BE2C (cell line): ENCODE results near the gene TAF12.

ENCODE experiments used
- DNase-seq: peaks from one replicate; pipeline ENCODE4 v3.0.0-alpha.2; 2020
- H3K27me3 ChIP-seq: fragments of 250-450 bp; sonication (Bioruptor Pico); 2 replicates; pipeline ENCODE4 v1.5.1; 2020; ENCODE audit warnings: mild to moderate bottlenecking
- H3K36me3 ChIP-seq: fragments of 250-450 bp; sonication (Bioruptor Pico); 2 replicates; pipeline ENCODE4 v1.5.1; 2020; ENCODE audit warnings: mild to moderate bottlenecking
- H3K4me1 ChIP-seq: fragments of 250-450 bp; sonication (Bioruptor Pico); 2 replicates; pipeline ENCODE4 v1.5.1; 2020
- H3K4me3 ChIP-seq: 2 replicates; pipeline ENCODE4 v1.5.1; 2011; ENCODE audit warnings: low read depth, low read length
- H3K9me3 ChIP-seq: fragments of 250-450 bp; sonication (Bioruptor Pico); 2 replicates; pipeline ENCODE4 v1.5.1; 2020
- TF ChIP-seq, protein P1 (sequence below): IDR thresholded peaks from 2 replicates; pipeline ENCODE4 v1.5.1; 2012; ENCODE audit warnings: mild to moderate bottlenecking, low read depth, low read length

TAF12 gene

DNA sequence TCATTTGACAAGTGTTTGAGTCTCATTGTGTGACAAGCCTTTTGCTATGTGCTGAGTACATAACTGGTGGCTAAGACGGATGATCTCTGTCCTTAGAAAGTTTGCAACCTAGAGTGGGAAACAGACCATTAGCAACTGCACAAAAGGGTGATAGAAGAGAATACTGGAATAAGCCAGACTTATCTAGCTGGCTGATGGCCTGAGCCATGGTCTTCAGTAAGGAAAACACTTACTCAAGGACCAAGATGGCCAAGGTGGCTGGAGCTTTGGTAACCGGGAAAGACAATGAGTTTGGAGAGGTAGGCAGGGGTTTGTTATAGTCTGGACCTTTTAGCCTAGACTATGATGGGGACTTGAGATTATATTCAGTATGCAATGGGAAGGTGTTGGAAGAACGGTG is 1.6 kb upstream of the TAF12 start:
- Histone ChIP-seq H3K4me1 (0 out of 2 replicates have a peak, but pooled peaks cover 4% of the 10 kb centered on the region), H3K9me3 (no peaks in the 10 kb centered on the region), H3K36me3 (no peaks in the 10 kb centered on the region; the same call in 1 of the 2 replicates), H3K4me3 (no peak overlapping the region), H3K27me3 (no peaks in the 10 kb centered on the region)
- TF ChIP-seq, protein P1, sequence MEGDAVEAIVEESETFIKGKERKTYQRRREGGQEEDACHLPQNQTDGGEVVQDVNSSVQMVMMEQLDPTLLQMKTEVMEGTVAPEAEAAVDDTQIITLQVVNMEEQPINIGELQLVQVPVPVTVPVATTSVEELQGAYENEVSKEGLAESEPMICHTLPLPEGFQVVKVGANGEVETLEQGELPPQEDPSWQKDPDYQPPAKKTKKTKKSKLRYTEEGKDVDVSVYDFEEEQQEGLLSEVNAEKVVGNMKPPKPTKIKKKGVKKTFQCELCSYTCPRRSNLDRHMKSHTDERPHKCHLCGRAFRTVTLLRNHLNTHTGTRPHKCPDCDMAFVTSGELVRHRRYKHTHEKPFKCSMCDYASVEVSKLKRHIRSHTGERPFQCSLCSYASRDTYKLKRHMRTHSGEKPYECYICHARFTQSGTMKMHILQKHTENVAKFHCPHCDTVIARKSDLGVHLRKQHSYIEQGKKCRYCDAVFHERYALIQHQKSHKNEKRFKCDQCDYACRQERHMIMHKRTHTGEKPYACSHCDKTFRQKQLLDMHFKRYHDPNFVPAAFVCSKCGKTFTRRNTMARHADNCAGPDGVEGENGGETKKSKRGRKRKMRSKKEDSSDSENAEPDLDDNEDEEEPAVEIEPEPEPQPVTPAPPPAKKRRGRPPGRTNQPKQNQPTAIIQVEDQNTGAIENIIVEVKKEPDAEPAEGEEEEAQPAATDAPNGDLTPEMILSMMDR: no peak
- DNase-seq: no peak

DNA sequence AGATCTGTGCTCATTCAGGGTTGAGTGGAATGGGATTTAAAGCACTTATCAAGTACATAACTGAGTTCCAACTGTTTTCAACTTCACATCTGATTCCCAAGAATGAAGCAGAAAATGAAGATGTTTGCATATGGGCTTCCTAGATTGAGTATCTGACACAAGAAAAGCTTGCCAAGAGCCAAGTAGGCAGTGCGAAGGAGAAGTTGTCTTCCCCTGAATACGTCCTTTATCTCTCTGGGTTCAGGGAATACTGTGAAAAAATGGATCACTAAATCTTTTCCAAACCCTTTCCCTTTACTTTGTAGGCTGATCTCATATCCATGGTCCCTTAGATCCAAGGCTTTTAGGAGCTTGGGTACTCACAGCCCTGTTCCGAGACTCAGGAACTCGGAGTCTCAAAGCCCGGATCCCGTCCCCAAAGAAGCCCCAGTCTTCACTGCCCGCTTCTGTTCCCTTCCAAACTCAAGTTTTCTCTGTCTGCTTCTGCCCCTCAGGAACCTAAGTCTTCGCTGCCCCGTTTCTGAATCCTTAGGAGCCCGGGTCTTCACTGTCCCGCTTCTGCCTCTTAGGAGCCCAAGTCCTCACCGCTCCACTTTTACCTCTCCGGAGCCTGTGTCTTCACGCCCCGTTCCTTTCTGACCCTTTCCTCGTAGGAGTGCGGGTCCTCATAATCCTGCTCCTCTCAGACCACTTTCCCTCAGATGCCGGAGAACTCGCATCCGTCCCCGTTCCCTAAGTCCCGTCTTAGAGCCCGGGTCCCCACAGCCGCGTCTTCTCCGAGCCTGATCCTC is 616 bp downstream of the TAF12 start:
- DNase-seq: no peak
- Histone ChIP-seq H3K4me3 (peak overlapping the region; percentile 88), H3K4me1 (no peaks in the 10 kb centered on the region), H3K9me3 (no peaks in the 10 kb centered on the region), H3K36me3 (no peaks in the 10 kb centered on the region; the same call in 1 of the 2 replicates), H3K27me3 (no peaks in the 10 kb centered on the region)
- TF ChIP-seq, protein P1: no peak

DNA sequence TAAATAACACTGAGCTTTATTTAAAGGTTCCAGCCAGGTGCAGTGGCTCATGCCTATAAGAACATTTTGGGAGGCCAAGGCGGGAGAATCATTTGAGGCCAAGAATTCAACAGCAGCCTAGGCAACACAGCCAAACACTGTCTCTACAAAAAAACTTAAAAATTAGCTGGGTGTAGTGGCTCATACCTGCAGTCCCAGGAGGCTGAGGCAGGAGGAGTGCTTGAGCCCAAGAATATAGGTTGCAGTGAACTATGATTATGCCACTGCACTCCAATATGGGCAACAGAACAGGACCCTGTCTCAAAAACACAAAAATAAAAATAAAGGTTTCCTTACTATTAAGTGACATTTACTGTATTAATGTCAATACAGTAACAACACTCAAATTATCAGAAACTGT is 2.1 kb downstream of the TAF12 start:
- DNase-seq: no peak
- Histone ChIP-seq H3K9me3 (no peaks in the 10 kb centered on the region), H3K36me3 (no peaks in the 10 kb centered on the region; the same call in 1 of the 2 replicates), H3K4me1 (no peaks in the 10 kb centered on the region), H3K4me3 (no peak overlapping the region), H3K27me3 (no peaks in the 10 kb centered on the region)
- TF ChIP-seq, protein P1: peak; percentile 39

DNA sequence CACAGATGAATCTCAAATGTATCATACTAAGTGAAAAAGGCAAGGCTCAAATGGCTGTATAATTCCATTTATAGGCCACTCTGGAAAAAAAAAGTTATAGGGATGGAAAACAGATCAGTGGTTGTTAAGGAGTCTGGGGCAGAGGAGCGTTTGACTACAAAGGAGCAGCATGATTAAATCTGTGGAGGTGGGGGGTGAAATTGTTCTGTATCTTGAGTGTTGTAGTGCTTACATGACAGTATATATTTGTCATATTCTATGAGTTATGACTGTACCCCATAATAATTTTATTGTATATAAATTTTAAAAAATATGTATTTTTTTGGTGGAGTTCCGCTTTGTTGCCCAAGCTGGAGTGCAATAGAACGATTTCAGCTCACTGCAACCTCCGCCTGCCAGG is 10.3 kb downstream of the TAF12 start:
- TF ChIP-seq, protein P1: no peak
- no peak for DNase-seq

DNA sequence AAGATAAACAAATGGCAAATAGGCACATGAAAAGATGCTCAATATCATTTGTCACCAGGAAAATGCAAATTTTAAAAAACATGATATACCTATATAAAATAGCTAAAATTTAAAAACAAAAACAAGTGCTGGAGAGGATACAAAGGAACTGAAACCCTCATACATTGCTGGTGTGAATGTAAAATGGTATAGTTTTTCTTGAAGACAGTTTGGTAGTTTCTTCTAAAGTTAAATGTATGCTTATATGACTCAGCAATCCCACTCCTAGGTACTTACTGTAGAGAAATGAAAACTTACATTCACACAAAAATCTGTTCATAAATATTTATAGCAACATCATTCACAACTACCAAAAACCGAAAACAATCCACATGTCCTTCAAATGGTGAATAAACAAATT is 11.2 kb downstream of the TAF12 start:
- H3K27me3 ChIP-seq: no peaks in the 10 kb centered on the region
- TF ChIP-seq, protein P1: no peak
- no peak for DNase-seq
- H3K36me3 ChIP-seq: no peaks in the 10 kb centered on the region
- no peaks in the 10 kb centered on the region for H3K9me3 ChIP-seq
- H3K4me1 ChIP-seq: no peaks in the 10 kb centered on the region
- no peak overlapping the region for H3K4me3 ChIP-seq

More for the DNA sequence above, 10.3 kb downstream of the TAF12 start:
- Histone ChIP-seq H3K9me3 (no peaks in the 10 kb centered on the region), H3K27me3 (no peaks in the 10 kb centered on the region), H3K36me3 (no peaks in the 10 kb centered on the region), H3K4me3 (no peak overlapping the region), H3K4me1 (no peaks in the 10 kb centered on the region)

DNA sequence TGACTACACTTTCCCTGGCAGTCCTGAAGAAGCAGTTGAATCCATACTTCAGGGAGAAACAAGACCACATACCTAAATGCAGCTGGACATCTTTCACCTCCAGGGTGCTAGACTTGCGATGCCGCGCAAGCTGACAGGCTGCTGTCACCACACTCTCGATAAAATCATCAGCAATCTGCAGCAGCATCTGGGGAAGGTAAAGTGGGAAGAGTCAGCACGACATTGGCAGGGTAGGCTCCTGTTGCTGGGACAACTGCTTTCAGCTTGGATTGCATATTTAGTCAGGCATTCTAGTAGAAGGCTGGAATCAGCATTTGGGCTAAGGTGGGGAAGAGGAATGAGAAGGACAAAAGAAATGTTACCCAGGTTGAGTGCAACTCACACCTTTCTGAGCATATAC is 29.7 kb downstream of the TAF12 start:
- H3K36me3 ChIP-seq: no peaks in the 10 kb centered on the region
- no peaks in the 10 kb centered on the region for H3K27me3 ChIP-seq
- DNase-seq: no peak
- H3K9me3 ChIP-seq: no peaks in the 10 kb centered on the region
- TF ChIP-seq, protein P1: no peak
- no peak overlapping the region for H3K4me3 ChIP-seq
- no peaks in the 10 kb centered on the region for H3K4me1 ChIP-seq
